Fibroblast of lung (primary cell): Measurements from ENCODE around the gene GRIN1. TPM values are rescaled to one million over a fixed set of nuclear protein-coding genes. Genes with fewer than 3 reads are reported as not detected.

Source experiments
- DNase-seq, 2 donors: peaks; one replicate each; pipeline versions ENCODE4 v3.0.0 to v3.0.0-alpha.2; 2010; ENCODE audit warnings: low read depth in 2 of 2
- H2AFZ ChIP-seq: 2 replicates; pipeline ENCODE4 v1.5.1; 2012; ENCODE audit warnings: low read length, control low read depth, inconsistent platforms
- H3K27ac ChIP-seq: 2 replicates; pipeline ENCODE4 v1.5.1; 2011; ENCODE audit warnings: low read length, control low read depth; ENCODE audit not compliant: insufficient read depth
- H3K27me3 ChIP-seq: 2 replicates; pipeline ENCODE4 v1.5.1; 2011; ENCODE audit warnings: mild to moderate bottlenecking, low read length; ENCODE audit not compliant: control insufficient read depth, insufficient read depth
- H3K36me3 ChIP-seq: 2 replicates; pipeline ENCODE4 v1.5.1; 2011; ENCODE audit warnings: low read length; ENCODE audit not compliant: control insufficient read depth, insufficient read depth
- H3K4me1 ChIP-seq: 2 replicates; pipeline ENCODE4 v1.5.1; 2011; ENCODE audit warnings: low read length; ENCODE audit not compliant: control insufficient read depth, insufficient read depth; ENCODE audit errors: extremely low read depth
- H3K4me2 ChIP-seq: 2 replicates; pipeline ENCODE4 v1.5.1; 2011; ENCODE audit warnings: low read length, control low read depth; ENCODE audit not compliant: insufficient read depth; ENCODE audit errors: extremely low read depth
- H3K4me3 ChIP-seq, 4 experiments: fragments of 200-600 bp in 1 of 4; sonication (generic) in 1 of 4; replicated peaks in 1 of 4; 2 replicates each; pipeline ENCODE4 v1.5.1; 2011 to 2016; ENCODE audit warnings: low read length in 4 of 4, low read depth in 3 of 4, mild to moderate bottlenecking in 3 of 4, control low read depth in 2 of 4, inconsistent platforms in 1 of 4, mixed read lengths in 1 of 4; ENCODE audit not compliant: insufficient read depth in 1 of 4; ENCODE audit errors: control extremely low read depth in 1 of 4
- H3K79me2 ChIP-seq: 2 replicates; pipeline ENCODE4 v1.5.1; 2012; ENCODE audit warnings: mild to moderate bottlenecking, low read length, inconsistent platforms; ENCODE audit not compliant: control insufficient read depth, insufficient read depth
- H3K9ac ChIP-seq: 2 replicates; pipeline ENCODE4 v1.5.1; 2011; ENCODE audit warnings: mild to moderate bottlenecking, low read length, control low read depth; ENCODE audit not compliant: insufficient read depth
- H3K9me3 ChIP-seq: 2 replicates; pipeline ENCODE4 v1.5.1; 2012; ENCODE audit warnings: low read depth, low read length; ENCODE audit not compliant: control insufficient read depth, insufficient read depth
- H4K20me1 ChIP-seq: 2 replicates; pipeline ENCODE4 v1.5.1; 2011; ENCODE audit warnings: low read length; ENCODE audit not compliant: control insufficient read depth, insufficient read depth; ENCODE audit errors: extremely low read depth
- EZH2 ChIP-seq: IDR thresholded peaks from 2 replicates; pipeline ENCODE4 v1.5.1; 2012; ENCODE audit warnings: low read length, control low read depth, mild to moderate bottlenecking; ENCODE audit errors: missing control alignments
- polyA plus RNA-seq, 2 donors: library from polyadenylated mRNA; depleted of rRNA in 1 of 2; stranded (reverse) in 1 of 2; unstranded in 1 of 2; fragments of >200 nt; gene quantifications; 2 replicates each; pipeline ENCODE4 v1.2.1, GENCODE V29; 2011 to 2012; ENCODE audit warnings: missing spikeins in 1 of 2
- total RNA-seq: library from RNA; depleted of rRNA; stranded (reverse); fragments of >200 nt; gene quantifications from 2 replicates; pipeline ENCODE4 v1.2.1, GENCODE V29; 2014
- TF ChIP-seq, protein P1 (sequence below), 2 donors: IDR thresholded peaks in 1 of 2; conservative IDR thresholded peaks in 1 of 2; 1 replicate in 1 of 2; 2 replicates in 1 of 2; pipeline ENCODE4 v1.5.1; 2011 to 2012; ENCODE audit warnings: low read length in 2 of 2, control low read depth in 1 of 2, inconsistent platforms in 1 of 2, low read depth in 1 of 2, mild to moderate bottlenecking in 1 of 2

Gene GRIN1
- total and polyA plus RNA-seq, 2 donors (not counting 1 experiment from before 2014, with no cell fraction given) = under 0.01 to 0.08 TPM

GRCh38 chr9:137159105-137160053 lies 20.4 kb downstream of the GRIN1 start:
- H2AFZ ChIP-seq = no peak overlapping the region
- H4K20me1 ChIP-seq = no peaks in the 10 kb centered on the region
- H3K36me3 ChIP-seq = no peaks in the 10 kb centered on the region
- no peaks in the 10 kb centered on the region for H3K9me3 ChIP-seq
- no peaks in the 10 kb centered on the region for H3K79me2 ChIP-seq
- H3K27ac ChIP-seq = no peak overlapping the region
- peak; percentile 20 for TF ChIP-seq EZH2
- TF ChIP-seq, protein P1, sequence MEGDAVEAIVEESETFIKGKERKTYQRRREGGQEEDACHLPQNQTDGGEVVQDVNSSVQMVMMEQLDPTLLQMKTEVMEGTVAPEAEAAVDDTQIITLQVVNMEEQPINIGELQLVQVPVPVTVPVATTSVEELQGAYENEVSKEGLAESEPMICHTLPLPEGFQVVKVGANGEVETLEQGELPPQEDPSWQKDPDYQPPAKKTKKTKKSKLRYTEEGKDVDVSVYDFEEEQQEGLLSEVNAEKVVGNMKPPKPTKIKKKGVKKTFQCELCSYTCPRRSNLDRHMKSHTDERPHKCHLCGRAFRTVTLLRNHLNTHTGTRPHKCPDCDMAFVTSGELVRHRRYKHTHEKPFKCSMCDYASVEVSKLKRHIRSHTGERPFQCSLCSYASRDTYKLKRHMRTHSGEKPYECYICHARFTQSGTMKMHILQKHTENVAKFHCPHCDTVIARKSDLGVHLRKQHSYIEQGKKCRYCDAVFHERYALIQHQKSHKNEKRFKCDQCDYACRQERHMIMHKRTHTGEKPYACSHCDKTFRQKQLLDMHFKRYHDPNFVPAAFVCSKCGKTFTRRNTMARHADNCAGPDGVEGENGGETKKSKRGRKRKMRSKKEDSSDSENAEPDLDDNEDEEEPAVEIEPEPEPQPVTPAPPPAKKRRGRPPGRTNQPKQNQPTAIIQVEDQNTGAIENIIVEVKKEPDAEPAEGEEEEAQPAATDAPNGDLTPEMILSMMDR (conservative IDR thresholded peaks at IDR 0.05 in 1 of 2, IDR thresholded peaks at IDR 0.05 in 1 of 2; ENCODE audit: low read depth in 1 of 2, low read length in 2 of 2) = no peak
- no peak overlapping the region for H3K9ac ChIP-seq
- peaks cover 38% of the 10 kb centered on the region for H3K27me3 ChIP-seq
- H3K4me2 ChIP-seq = no peak overlapping the region
- no peaks in the 10 kb centered on the region for H3K4me1 ChIP-seq
- no peak overlapping the region for H3K4me3 ChIP-seq
- no peak for DNase-seq

DNA sequence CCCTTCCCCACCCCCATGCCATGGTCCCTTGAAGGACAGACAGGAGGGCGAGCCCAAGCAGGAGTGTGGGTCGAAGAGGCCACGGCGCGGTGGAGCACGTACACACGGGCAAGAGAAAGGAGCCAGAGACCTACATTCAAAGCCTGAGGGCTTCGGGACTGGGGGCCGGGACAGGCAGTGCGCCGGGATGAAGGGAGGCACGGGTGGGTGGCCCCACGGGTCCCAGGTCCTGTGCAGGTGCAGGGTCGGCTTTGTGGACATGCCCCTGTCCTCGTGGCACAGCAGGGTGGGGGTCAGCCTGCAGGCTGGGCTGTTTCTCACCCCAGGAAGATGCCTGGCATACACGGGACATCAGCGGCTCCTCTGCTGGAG lies 21.1 kb downstream of the GRIN1 start:
- no peaks in the 10 kb centered on the region for H4K20me1 ChIP-seq
- TF ChIP-seq EZH2 = no peak
- TF ChIP-seq, protein P1 (conservative IDR thresholded peaks at IDR 0.05 in 1 of 2, IDR thresholded peaks at IDR 0.05 in 1 of 2; ENCODE audit: low read depth in 1 of 2, low read length in 2 of 2) = no peak
- DNase-seq = no peak
- H3K36me3 ChIP-seq = no peaks in the 10 kb centered on the region
- H3K4me3 ChIP-seq = no peak overlapping the region
- H3K27me3 ChIP-seq = peaks cover 41% of the 10 kb centered on the region
- no peaks in the 10 kb centered on the region for H3K4me1 ChIP-seq
- H3K9me3 ChIP-seq = no peaks in the 10 kb centered on the region
- H3K4me2 ChIP-seq = no peak overlapping the region
- no peak overlapping the region for H3K27ac ChIP-seq
- H3K79me2 ChIP-seq = no peaks in the 10 kb centered on the region
- H2AFZ ChIP-seq = no peak overlapping the region
- H3K9ac ChIP-seq = no peak overlapping the region

GRCh38 chr9:137160716-137161557 lies 22.0 kb downstream of the GRIN1 start:
- no peak overlapping the region for H3K27ac ChIP-seq
- no peaks in the 10 kb centered on the region for H3K79me2 ChIP-seq
- no peak overlapping the region for H2AFZ ChIP-seq
- H3K4me3 ChIP-seq = no peak overlapping the region
- no peaks in the 10 kb centered on the region for H4K20me1 ChIP-seq
- no peaks in the 10 kb centered on the region for H3K36me3 ChIP-seq
- H3K9ac ChIP-seq = no peak overlapping the region
- H3K4me2 ChIP-seq = no peak overlapping the region
- H3K4me1 ChIP-seq = no peaks in the 10 kb centered on the region
- TF ChIP-seq, protein P1 (conservative IDR thresholded peaks at IDR 0.05 in 1 of 2, IDR thresholded peaks at IDR 0.05 in 1 of 2; ENCODE audit: low read depth in 1 of 2, low read length in 2 of 2) = no peak
- peak; percentile 58 for TF ChIP-seq EZH2
- DNase-seq = no peak
- no peaks in the 10 kb centered on the region for H3K9me3 ChIP-seq
- peaks cover 37% of the 10 kb centered on the region for H3K27me3 ChIP-seq
